WERI-Rb-1 (cell line): ENCODE measurements around the gene KICS2.

Experiments used
- DNase-seq: peaks from one replicate; pipeline ENCODE4 v3.0.0-alpha.2; 2020
- H3K27ac ChIP-seq: fragments of 250-450 bp; sonication (Bioruptor Pico); 2 replicates; pipeline ENCODE4 v1.5.1; 2020; ENCODE audit warnings: mild to moderate bottlenecking, moderate library complexity
- H3K27me3 ChIP-seq: fragments of 250-450 bp; sonication (Bioruptor Pico); 2 replicates; pipeline ENCODE4 v1.5.1; 2021; ENCODE audit warnings: mild to moderate bottlenecking, low read depth, moderate library complexity; ENCODE audit not compliant: insufficient read depth, severe bottlenecking
- H3K36me3 ChIP-seq: fragments of 250-450 bp; sonication (Bioruptor Pico); 2 replicates; pipeline ENCODE4 v1.5.1; 2020; ENCODE audit warnings: mild to moderate bottlenecking, moderate library complexity
- H3K4me3 ChIP-seq: 2 replicates; pipeline ENCODE4 v1.5.1; 2011; ENCODE audit warnings: low read depth, mild to moderate bottlenecking, control low read depth, low read length
- H3K9me3 ChIP-seq: fragments of 250-450 bp; sonication (Bioruptor Pico); 2 replicates; pipeline ENCODE4 v1.5.1; 2021; ENCODE audit warnings: mild to moderate bottlenecking, moderate library complexity; ENCODE audit not compliant: severe bottlenecking
- TF ChIP-seq, protein P1 (sequence below): IDR thresholded peaks from 2 replicates; pipeline ENCODE4 v1.5.1; 2011; ENCODE audit warnings: low read depth, mild to moderate bottlenecking, control low read depth, inconsistent platforms, low read length

The KICS2 gene

DNA sequence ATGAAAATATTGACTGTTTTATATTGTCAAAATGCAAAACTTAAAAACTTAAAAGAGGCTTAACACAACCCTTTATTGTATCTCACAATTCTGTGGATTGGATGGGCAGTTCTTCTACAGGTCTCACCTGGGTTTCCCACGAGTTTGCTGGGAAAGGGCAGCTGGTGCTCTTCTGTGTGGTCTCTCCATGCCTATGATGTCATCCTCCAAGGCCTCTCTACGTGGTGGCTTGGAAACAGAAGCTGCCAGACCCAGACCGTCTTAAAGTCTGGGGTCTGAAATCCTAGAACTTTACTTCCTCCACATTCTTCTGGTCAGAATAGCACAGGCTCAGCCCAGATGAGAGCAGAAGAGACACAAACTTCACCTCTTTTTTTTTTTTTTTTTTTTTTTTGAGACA lies 36.5 kb upstream of the KICS2 start:
- H3K27me3 ChIP-seq, result no peaks in the 10 kb centered on the region
- no peak overlapping the region for H3K27ac ChIP-seq
- no peak overlapping the region for H3K4me3 ChIP-seq
- DNase-seq, result no peak
- H3K9me3 ChIP-seq, result no peaks in the 10 kb centered on the region
- TF ChIP-seq, protein P1, sequence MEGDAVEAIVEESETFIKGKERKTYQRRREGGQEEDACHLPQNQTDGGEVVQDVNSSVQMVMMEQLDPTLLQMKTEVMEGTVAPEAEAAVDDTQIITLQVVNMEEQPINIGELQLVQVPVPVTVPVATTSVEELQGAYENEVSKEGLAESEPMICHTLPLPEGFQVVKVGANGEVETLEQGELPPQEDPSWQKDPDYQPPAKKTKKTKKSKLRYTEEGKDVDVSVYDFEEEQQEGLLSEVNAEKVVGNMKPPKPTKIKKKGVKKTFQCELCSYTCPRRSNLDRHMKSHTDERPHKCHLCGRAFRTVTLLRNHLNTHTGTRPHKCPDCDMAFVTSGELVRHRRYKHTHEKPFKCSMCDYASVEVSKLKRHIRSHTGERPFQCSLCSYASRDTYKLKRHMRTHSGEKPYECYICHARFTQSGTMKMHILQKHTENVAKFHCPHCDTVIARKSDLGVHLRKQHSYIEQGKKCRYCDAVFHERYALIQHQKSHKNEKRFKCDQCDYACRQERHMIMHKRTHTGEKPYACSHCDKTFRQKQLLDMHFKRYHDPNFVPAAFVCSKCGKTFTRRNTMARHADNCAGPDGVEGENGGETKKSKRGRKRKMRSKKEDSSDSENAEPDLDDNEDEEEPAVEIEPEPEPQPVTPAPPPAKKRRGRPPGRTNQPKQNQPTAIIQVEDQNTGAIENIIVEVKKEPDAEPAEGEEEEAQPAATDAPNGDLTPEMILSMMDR, result no peak
- H3K36me3 ChIP-seq, result no peaks in the 10 kb centered on the region

- no peaks in the 10 kb centered on the region for H3K27me3 ChIP-seq
- TF ChIP-seq, protein P1, result no peak
- no peaks in the 10 kb centered on the region for H3K36me3 ChIP-seq
- no peak for DNase-seq
- H3K9me3 ChIP-seq, result no peaks in the 10 kb centered on the region
- H3K4me3 ChIP-seq, result no peak overlapping the region
- H3K27ac ChIP-seq, result no peak overlapping the region
Measured at GRCh38 chr12:64256166-64256800, 34.2 kb upstream of the KICS2 start.

DNA sequence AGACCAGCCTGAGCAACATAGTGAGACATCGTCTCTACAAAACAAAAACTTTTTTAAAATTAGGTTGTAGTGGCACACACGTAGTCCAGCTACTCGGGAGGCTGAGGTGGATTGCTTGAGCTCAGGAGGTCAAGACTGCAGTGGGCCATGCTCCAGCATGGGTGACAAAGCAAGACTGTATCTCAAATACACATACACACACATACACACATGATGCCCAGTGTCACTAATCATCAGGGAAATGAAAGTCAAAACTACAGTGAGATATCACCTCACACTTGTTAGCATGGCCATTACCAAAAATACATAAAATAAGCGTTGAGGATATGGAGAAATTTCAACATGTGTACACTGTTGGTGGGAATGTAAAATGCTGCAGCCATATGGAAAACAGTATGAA lies 33.2 kb upstream of the KICS2 start:
- no peak overlapping the region for H3K27ac ChIP-seq
- no peaks in the 10 kb centered on the region for H3K36me3 ChIP-seq
- no peak for DNase-seq
- H3K9me3 ChIP-seq, result no peaks in the 10 kb centered on the region
- TF ChIP-seq, protein P1, result no peak
- no peaks in the 10 kb centered on the region for H3K27me3 ChIP-seq
- no peak overlapping the region for H3K4me3 ChIP-seq

DNA sequence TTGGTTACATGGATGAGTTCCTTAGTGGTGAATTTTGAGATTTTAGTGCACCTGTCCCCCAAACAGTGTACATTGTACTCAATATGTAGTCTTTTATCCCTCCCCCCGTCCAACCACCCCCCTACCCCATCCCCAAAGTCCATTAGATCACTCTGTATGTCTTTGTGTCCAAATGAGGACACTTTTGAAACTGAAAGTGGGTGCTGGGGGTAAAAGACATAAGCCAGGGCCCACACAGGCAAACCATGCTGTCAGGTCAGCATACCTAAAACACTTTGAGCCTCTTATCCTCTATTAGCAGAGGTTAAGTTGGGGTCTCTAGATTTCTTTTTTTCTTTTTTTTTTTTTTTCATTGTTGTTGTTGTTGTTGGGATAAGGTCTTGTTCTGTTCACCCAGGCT lies 31.3 kb upstream of the KICS2 start:
- no peaks in the 10 kb centered on the region for H3K9me3 ChIP-seq
- no peaks in the 10 kb centered on the region for H3K36me3 ChIP-seq
- TF ChIP-seq, protein P1, result no peak
- no peak overlapping the region for H3K4me3 ChIP-seq
- no peaks in the 10 kb centered on the region for H3K27me3 ChIP-seq
- H3K27ac ChIP-seq, result no peak overlapping the region
- no peak for DNase-seq

- Histone ChIP-seq H3K36me3 (no peaks in the 10 kb centered on the region), H3K27ac (no peak overlapping the region), H3K9me3 (no peaks in the 10 kb centered on the region), H3K27me3 (no peaks in the 10 kb centered on the region), H3K4me3 (no peak overlapping the region)
- no peak for DNase-seq
- TF ChIP-seq, protein P1, result no peak
Measured at GRCh38 chr12:64252681-64253080, 30.6 kb upstream of the KICS2 start.

DNA sequence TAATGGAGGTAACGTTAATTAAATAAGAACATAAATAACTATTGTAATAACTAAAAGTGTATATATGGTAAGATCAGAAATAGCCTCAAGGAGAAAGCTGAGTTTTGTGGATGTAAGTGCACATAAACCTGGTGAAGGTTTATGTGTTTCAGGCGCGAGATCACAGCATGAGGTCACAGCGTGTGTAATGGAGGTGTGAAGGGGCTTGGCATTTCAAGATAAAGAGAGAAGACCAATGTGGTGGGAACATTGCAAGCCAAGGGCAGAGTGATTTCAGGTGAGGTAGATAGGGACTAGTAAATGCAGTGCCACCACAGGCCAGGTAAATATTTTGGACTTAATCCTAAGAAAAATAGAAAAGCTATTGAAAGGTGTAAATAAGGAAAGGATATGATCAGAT lies 21.7 kb upstream of the KICS2 start:
- TF ChIP-seq, protein P1, result no peak
- H3K9me3 ChIP-seq, result no peaks in the 10 kb centered on the region
- H3K27me3 ChIP-seq, result no peaks in the 10 kb centered on the region

More for the DNA sequence above, 21.7 kb upstream of the KICS2 start:
- H3K36me3 ChIP-seq, result no peaks in the 10 kb centered on the region
- no peak for DNase-seq
- no peak overlapping the region for H3K27ac ChIP-seq
- H3K4me3 ChIP-seq, result no peak overlapping the region
